ENCODE results near the gene TMEM128.
"Not testable (repeated sequence)": the region's sequence is repeated elsewhere in the genome, so short reads cannot be mapped to it uniquely, and the experiment has no call there.

TMEM128 gene

GRCh38 chr4:4188557-4188956 lies 59.5 kb downstream of the TMEM128 start:
- not testable (repeated sequence) for DNase-seq (ENCODE audit: low read depth)

All from stimulated activated CD8-positive, alpha-beta memory T cell treated with anti-CD3 and anti-CD28 coated beads, Interleukin-4, amount 100 ng/mL, for 24 hours (primary cell).